NCI-H1417 (cell line): ENCODE data around the gene ARPC4.

Source experiments
- DNase-seq, 3 experiments: peaks; one replicate each; lab custom pipeline; 2025; lab: John Stamatoyannopoulos, UW

The ARPC4 gene

DNA sequence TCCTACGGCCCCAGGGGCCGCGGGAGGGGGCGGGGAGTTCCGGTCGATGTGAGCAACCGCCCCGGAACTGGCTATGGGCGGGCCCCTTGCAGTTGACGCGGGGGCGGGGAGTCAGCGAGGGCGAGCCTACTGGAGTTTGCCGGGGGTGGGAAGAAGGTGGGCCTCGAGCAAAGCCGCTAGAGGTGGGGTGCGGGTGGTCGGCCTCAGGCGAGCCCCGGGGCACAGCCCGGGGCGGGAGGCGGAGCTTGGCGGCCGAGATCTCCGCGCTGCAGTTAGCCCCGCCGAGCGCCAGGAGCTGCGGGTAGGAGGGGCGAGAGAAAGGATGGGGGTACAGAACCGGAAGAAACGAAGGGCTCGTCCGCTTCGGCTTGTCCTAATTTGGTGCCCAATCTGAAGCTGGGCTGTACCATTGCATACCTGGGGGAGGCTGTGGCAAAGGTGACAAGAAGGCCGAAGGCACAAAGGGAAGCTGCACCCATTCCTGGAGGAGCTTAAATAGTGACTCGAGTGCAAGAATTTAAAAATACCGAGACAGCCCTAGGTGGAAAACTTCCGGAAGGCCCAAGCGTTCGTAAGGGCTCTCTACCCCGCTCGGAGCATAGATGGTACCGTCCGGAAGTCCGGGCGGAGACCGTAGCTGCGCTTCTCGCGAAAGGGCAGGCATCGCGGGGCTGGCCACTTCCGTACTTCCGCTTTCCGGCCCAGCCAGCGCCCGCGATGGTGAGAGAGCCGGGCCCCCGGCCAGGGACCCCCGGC lies at the start of gene ARPC4, which contains the start of gene TADA3:
Gene ARPC4 (plus strand): TSS at position 678 of the 756 bp plus-strand sequence. CDS start 40 bp downstream, at position 718.
Gene TADA3 (minus strand): TSS at position 69 of the 756 bp plus-strand sequence. CDS start 1,007 bp downstream, outside the sequence.
- DNase-seq = peak; percentile 91 to 98 (median 95)

DNA sequence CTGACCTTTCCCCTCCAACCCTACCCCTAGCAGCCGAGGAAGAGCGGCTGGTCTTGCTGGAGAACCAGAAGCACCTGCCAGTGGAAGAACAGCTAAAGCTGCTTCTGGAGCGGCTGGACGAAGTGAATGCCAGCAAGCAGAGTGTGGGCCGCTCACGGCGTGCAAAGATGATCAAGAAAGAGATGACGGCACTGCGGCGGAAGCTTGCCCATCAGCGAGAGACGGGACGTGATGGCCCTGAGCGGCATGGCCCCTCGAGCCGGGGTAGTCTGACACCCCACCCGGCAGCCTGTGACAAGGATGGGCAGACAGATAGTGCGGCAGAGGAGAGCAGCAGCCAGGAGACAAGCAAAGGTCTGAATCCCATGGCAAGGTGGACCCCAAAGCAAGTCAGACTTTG lies 49.3 kb upstream of the ARPC4 start:
- no peak for DNase-seq

DNA sequence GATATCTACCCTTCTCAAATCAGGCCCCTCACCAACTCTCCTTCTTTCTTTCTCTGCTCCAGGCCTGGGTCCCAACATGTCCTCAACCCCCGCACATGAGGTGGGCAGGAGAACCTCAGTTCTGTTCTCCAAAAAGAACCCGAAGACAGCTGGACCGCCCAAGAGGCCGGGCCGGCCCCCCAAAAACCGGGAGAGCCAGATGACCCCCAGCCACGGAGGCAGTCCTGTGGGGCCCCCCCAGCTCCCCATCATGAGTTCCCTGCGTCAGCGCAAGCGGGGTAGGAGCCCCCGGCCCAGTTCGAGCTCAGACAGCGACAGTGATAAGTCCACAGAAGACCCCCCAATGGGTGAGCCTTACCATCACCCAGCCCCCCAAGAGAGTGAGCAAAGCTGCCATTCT lies 48.7 kb upstream of the ARPC4 start:
- no peak for DNase-seq

DNA sequence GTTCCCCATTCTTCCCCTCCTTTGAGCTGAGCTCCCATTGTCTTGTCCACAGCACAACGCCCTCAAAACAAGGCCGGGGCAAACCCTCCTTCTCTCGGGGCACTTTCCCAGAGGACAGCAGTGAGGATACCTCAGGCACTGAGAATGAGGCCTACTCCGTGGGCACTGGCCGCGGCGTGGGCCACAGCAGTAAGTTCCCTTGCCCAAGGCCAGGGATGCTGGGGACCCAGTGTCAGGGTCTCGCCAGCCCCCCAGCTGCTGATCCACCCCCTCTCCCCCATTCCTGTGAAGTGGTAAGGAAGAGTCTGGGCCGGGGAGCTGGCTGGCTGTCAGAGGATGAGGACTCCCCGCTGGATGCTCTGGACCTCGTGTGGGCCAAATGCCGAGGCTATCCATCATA lies 47.4 kb upstream of the ARPC4 start:
- DNase-seq = no peak

DNA sequence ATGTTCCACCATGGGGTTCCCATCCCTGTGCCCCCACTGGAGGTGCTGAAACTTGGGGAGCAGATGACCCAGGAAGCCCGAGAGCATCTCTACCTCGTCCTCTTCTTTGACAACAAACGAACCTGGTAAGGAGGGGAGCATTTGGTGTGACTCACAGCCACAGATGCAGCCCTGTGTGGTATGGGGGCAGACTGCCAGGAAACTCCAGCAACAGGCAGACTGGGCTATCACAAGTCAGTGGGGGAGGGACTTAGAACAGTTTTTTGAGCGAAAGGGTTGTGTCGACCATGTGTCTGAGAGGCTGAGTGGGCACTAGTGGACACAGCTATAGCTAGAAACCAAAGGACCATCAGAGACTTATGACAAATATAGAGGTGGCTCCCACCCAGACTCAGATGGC lies 46.6 kb upstream of the ARPC4 start:
- DNase-seq = no peak

DNA sequence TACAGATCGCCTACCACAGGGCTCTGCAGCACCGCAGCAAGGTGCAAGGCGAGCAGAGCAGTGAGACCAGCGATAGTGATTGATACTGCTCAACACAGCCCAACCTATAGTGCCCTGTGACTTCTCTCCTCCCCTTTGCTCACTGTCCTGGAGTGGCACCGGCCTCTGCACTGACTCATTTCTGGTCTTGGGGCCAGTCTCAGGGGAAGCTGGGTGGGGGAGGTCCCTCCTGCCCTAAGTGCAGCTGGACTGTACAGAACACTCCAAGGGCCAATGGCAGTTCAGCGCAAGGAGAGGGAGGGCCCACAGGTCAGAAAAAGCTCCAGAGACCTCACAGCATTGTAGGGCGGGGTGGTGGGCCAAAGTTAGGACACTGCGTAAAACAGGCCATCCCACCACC lies 45.6 kb upstream of the ARPC4 start:
- DNase-seq = no peak

DNA sequence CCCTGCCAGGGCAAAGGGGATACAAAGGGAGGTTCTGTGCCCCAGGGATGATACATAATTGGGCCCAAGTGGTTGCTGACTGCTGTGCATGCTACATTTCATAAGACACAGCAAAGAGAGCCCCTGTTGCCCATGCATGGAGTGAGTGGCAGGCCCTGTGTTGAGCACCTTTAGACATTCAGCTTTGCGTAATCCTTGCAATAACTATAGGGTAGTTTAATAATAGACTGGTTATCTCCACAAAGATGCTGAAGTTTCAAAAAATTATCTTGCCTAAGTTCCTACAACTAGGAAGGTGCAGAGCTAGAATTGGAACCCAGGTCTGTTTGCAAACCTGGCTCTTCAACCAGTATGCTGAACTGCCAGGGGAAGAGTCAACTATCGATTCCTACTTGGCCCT lies 44.9 kb upstream of the ARPC4 start:
- no peak for DNase-seq

DNA sequence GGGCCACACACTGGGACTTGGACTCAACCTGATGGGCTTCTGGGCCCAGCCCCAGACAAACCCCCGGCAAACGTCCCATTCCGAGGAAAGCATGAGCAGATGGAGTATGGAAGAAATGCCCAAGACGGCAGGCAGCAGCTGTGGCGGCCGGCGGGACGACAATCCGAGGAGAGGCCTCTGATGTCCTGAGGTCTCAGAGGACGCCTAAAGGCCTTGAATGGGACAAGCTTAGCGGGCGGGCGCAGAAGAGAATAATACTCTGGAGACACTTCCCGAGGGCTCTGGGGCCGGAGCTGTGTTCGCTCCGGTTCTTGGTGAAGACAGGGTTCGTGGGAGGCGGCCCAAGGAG lies 43.6 kb upstream of the ARPC4 start:
- DNase-seq = no peak

DNA sequence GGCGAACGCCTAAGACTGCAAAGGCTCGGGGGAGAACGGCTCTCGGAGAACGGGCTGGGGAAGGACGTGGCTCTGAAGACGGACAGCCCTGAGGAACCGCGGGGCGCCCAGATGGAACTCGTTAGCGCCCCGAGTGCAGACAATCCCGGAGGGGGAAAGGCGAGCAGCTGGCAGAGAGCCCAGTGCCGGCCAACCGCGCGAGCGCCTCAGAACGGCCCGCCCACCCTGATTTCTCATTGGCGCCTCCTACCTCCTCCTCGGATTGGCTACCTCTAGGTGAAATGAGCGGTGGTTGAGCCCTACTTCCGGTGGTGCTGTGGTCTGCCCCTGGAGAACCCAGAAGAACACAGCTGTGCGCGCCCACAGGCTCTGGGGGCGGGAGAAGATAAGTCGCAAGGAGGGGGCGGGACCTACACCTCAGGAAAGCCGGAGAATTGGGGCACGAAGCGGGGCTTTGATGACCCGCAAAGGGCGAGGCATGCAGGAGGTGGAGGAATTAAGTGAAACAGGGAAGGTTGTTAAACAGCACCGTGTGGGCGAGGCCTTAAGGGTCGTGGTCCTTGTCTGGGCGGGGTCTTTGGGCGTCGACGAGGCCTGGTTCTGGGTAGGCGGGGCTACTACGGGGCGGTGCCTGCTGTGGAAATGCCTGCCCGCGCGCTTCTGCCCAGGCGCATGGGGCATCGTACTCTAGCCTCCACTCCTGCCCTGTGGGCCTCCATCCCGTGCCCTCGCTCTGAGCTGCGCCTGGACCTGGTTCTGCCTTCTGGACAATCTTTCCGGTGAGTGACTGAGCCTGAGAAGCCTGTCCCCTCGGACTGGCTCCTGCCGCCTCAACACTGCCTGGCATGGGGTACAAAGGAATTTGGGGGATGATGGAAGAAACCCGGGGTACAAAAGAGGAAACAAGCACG lies 43.0 kb upstream of the ARPC4 start, which contains the start of gene OGG1:
Gene OGG1 (plus strand): TSS at position 308 of the 911 bp plus-strand sequence. CDS start 335 bp downstream, at position 643.
- peak; percentile 90 to 97 (median 92) for DNase-seq

DNA sequence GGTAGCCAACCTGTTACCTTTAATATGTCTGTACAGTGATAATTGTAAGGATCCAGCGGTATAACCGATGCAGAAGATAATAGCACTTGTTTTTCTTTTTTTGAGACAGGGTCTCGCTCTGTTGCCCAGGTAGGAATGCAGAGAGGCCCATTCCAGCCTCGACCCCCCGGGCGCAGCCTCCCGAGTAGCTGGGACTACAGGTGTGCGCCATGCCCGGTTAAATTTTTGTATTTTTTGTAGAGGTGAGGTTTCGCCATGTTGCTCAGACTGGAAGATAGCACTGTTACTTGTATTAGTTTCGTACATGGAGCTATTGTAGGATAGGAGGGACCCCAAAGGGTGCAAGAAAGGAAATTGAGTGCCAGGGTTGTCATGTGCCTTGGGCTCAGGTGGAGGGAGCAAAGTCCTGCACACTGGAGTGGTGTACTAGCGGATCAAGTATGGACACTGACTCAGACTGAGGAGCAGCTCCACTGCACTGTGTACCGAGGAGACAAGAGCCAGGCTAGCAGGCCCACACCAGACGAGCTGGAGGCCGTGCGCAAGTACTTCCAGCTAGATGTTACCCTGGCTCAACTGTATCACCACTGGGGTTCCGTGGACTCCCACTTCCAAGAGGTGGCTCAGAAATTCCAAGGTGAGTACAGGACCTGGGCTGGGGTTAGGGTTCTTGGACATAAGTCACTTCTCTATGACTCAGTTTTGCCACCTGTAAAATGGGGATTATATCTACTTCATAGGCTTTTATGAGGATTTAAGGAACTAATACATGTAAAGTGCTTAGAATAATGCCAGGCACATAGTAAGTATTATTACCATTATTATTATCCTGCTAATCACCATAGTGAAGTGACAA lies 42.1 kb upstream of the ARPC4 start:
- peak in 1 of 3 experiments; percentile 8 for DNase-seq

DNA sequence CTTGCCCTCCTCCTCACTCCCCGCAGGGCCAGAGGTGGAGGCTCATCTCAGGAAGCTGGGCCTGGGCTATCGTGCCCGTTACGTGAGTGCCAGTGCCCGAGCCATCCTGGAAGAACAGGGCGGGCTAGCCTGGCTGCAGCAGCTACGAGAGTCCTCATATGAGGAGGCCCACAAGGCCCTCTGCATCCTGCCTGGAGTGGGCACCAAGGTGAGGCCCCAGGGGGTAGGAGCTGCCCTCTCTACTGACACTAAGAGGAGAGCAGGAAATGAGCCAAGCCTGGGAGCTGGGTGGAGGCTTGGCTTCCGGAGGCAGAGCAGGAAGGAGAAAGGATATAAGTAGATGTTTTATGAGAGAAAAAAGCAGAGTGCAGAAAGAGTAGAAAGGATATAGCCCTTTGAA lies 38.2 kb upstream of the ARPC4 start:
- no peak for DNase-seq

DNA sequence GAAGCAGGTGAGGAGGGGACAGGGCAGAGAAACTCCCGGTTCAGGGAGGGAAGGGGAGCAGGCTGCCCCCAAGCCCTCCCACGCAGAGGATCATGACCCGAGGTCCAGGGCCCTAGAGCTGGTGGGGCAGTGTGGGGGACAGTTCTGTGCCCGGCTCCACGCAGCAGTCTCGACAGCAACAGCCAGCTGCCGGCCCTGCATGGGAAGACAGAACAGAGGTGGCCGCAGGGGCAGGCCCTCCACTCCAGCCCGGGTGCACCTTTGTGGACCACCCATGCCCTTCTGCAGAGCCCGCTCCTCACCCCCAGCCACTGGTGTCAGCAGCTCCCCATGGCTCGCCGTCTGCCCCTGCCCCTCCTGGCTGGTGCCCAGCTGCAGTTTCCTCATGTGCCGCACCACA lies 35.5 kb upstream of the ARPC4 start:
- no peak for DNase-seq

DNA sequence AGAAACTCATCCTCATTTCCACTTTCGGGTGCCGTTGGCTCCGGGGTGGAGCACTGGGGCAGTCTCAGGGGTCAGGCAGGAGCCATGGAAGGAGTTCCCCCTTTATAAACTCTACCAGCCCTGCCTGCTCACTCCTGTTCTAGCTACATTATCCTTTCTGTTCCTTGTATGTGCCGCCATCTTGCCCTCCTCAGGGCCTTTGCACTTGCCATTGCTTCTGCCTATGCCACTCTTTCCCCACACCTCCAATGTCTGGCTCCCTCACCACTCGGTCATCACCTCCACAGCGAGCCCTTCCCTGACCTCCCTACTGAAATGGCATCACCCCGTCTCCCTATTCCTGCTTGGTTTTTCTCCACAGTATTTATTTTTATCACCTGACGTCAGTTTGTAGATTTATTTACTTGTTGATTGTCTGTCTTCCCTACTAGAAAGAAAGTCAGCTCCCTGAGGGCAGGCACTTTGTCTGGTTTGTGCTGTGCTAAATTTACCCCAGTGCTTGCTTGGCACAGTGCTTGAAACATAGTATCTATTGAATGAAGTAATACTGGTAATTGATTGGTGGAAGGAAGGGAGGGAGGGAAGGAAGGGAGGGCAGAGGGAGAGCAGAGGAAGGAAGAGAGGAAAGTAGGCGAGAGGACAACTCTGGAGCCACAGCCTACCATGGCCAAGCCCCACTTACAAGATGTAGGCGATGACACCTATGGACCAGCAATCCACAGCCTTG lies 31.9 kb upstream of the ARPC4 start:
- no peak for DNase-seq

DNA sequence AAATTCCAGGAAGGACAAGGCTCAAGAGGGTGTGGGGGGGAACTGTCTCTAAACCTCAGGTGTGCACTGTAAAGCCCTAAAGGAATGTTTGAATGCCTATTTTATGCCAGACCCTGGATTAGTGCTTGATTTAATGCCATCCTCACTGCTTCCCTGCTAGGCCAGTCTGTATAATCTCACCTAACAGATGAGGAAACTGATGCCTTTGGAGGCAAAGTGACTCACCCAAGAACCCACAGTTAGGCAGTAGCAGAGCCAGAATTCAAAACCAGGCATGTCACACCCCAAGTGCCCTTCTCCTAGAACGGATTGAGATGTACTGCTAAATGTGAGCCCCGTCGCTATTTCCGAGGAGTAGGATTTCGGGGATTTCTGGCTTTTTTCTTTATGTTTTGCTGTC lies 31.0 kb upstream of the ARPC4 start:
- DNase-seq = no peak

DNA sequence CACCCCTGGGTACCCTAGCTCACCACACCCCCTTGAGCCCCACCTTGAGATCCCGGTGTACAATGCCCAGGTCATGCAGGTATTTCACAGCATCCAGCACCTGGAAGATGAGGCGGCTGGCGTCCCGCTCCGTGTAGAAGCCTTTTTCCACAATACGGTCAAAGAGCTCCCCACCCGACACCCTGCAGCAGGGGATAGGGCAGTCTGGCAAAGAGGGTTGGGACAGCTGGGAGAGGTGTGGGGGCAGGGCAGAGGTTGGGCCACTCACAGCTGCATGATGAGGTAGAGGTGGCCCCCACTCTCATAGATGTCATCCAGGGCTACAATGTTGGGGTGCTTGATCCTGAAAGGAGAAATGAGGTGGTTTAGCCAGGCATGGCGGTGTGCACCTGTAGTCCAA lies 30.0 kb upstream of the ARPC4 start:
- DNase-seq = no peak

DNA sequence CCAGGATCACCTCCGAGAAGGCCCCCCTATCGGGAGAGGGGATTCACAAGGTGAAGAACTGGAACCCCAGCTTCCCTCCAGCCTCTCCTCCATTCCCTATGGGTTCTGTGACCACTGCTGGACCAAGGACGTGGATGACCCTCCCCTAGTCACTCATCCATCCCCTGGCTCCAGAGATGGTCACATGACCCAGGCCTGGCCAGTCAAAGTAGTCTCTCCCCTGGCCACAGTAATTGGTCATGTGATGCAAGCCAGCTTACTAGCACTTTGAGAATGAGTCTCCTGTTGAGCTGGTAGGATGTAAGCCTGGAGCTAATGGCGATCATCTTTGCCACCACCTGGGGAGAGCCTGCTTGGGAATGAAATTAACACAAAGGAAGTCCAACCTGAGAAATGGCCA lies 27.0 kb upstream of the ARPC4 start:
- no peak for DNase-seq

DNA sequence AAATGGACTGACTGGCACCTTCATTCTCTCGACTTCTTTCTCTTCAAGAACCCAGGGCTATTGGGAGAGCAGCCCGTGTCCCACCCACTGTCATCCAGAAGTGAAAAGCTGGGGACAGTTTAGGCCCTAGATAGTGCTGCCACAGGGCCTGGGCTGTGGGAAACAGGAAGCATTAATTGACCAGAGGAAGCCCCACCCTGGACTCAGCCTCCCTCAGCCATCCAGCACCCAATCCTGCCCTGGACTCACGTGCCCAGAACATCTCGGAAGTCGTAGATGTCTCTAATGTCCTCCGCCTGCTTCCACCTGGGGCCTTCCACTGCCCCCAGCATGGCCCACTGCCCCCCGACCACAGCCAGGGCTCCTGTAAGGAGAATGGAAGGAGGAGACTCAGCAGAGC lies 25.5 kb upstream of the ARPC4 start:
- no peak for DNase-seq

DNA sequence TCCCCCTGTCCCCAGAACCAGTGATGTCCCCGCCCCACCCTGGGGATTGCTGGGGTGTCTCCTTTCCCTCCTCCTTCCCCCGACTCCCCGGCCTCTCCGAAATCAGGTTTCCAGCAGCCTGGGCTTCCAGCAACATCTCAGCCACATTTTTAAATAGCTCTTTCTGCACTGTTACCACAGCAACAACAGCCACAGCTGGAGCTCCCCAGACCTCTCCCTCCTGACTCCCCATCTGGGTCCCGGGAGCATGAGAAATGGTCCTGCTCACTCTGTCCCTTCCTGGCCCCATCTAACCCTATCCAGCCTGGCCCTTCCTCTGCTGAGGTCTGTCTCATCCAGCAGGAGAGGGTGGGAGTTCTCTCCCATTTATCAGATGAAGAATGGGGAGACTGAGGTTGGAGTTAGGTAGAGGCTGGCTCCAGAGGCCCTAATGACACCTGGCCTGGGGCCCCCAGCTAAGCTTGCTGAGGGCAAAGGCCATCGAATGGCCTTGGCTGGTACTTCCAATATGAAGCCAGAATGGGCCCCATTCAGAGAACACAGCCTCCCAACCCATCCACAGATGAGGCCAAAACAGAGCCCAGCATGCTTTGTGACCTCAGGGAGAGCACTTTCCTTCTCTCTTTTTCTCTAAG lies 24.6 kb upstream of the ARPC4 start:
- DNase-seq = no peak

DNA sequence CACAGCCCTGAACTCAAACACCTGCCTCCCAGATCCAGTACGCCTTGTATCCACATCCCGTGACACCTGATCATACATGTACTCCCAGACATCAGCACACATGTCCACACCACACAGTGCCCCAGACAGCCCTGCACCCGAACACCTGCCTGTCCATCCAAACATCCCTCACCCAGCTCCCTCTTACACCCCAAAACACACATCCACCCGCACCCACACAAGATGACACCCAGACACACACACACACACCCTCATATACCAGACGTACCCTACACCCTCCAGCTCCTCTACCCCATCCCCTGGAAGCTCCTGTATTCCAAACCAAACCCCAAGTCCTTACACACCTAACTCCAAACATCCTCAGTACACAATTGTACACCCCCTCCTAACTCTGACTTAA lies 23.9 kb upstream of the ARPC4 start:
- no peak for DNase-seq

DNA sequence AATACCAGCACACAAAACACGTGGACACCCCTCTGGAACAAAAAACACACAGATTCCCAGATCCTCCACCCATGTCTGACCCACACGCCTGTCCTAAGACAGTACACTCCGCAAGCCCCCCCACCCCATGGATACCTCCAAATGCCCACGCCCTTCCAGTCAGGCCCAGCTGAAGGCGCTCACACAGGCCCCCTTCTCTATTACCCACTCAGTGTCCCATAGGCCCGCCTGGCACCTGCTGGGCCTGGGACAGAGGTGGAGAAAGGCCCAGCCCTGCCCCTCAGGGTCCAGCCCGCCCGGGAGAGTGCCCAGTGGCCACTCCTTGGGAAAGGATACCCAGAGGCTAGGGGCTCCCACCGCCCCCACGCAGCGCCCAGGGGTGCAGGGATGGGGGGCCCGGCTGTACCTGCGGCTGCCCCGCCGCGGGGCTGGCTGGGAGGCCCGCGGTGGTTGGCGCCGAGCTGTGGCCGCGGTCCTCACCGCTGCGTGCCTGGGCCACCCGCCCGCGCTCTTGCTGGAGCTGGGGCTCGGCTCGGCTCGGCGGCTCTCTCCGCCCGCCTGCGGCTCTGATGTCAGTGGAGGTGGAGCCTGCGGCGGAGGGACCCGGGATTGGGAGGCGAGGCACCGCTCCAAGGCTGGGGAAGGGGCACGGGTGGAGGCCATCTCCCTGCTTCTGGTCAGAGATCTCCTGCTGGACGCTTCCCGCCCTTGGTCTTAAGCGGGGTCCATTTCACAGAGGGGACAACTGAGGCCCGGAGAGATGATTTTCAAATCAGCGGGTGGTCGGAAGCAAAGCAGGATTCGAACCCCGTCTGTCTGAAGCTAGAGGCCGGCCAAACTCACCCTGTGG lies 23.2 kb upstream of the ARPC4 start, which contains the start of gene CAMK1:
Gene CAMK1 (minus strand): TSS at position 522 of the 850 bp plus-strand sequence. CDS start 2,198 bp downstream, outside the sequence.
- DNase-seq = peak; percentile 1 to 51 (median 44)
